Fibroblast of the aortic adventitia (primary cell): ENCODE results near the gene POLR2L. TPM values are rescaled to one million over a fixed set of nuclear protein-coding genes. Genes with fewer than 3 reads are reported as not detected.

Source experiments
- DNase-seq: peaks from one replicate; pipeline ENCODE4 v3.0.0-alpha.2; 2010; ENCODE audit warnings: low read depth
- H3K4me3 ChIP-seq: 2 replicates; pipeline ENCODE4 v1.5.1; 2011; ENCODE audit warnings: low read depth, mild to moderate bottlenecking, control low read depth, low read length, moderate library complexity
- total RNA-seq: library from RNA; depleted of rRNA; stranded (reverse); fragments of >200 nt; gene quantifications from 2 replicates; pipeline ENCODE4 v1.2.3, GENCODE V29; 2012; ENCODE audit warnings: low replicate concordance
- TF ChIP-seq, protein P1 (sequence below): IDR thresholded peaks from 2 replicates; pipeline ENCODE4 v1.5.1; 2011; ENCODE audit warnings: mild to moderate bottlenecking, low read length, control low read depth, inconsistent platforms; ENCODE audit not compliant: insufficient read depth

POLR2L gene
- total RNA-seq, 1 donor: 135 TPM

GRCh38 chr11:833114-833791 is 9.1 kb downstream of the POLR2L start:
- H3K4me3 ChIP-seq: peak overlapping the region; percentile 81
- TF ChIP-seq, protein P1, sequence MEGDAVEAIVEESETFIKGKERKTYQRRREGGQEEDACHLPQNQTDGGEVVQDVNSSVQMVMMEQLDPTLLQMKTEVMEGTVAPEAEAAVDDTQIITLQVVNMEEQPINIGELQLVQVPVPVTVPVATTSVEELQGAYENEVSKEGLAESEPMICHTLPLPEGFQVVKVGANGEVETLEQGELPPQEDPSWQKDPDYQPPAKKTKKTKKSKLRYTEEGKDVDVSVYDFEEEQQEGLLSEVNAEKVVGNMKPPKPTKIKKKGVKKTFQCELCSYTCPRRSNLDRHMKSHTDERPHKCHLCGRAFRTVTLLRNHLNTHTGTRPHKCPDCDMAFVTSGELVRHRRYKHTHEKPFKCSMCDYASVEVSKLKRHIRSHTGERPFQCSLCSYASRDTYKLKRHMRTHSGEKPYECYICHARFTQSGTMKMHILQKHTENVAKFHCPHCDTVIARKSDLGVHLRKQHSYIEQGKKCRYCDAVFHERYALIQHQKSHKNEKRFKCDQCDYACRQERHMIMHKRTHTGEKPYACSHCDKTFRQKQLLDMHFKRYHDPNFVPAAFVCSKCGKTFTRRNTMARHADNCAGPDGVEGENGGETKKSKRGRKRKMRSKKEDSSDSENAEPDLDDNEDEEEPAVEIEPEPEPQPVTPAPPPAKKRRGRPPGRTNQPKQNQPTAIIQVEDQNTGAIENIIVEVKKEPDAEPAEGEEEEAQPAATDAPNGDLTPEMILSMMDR: no peak
- DNase-seq: peak; percentile 35

GRCh38 chr11:832529-833113 is 9.7 kb downstream of the POLR2L start, which contains the start of gene CD151:
Gene CD151 (plus strand): TSS chr11:832952. CDS start chr11:836070, 3,118 bp downstream.
- DNase-seq: no peak
- TF ChIP-seq, protein P1: no peak
- H3K4me3 ChIP-seq: peak within 1 kb of the TSS; percentile 81

- DNase-seq: no peak
- TF ChIP-seq, protein P1: no peak
- H3K4me3 ChIP-seq: peak overlapping the region; percentile 81
Observed at GRCh38 chr11:831961-832528, 10.3 kb downstream of the POLR2L start.

- H3K4me3 ChIP-seq: no peak overlapping the region
- TF ChIP-seq, protein P1: no peak
- no peak for DNase-seq
Observed at GRCh38 chr11:831118-831864, 11.0 kb downstream of the POLR2L start.

DNA sequence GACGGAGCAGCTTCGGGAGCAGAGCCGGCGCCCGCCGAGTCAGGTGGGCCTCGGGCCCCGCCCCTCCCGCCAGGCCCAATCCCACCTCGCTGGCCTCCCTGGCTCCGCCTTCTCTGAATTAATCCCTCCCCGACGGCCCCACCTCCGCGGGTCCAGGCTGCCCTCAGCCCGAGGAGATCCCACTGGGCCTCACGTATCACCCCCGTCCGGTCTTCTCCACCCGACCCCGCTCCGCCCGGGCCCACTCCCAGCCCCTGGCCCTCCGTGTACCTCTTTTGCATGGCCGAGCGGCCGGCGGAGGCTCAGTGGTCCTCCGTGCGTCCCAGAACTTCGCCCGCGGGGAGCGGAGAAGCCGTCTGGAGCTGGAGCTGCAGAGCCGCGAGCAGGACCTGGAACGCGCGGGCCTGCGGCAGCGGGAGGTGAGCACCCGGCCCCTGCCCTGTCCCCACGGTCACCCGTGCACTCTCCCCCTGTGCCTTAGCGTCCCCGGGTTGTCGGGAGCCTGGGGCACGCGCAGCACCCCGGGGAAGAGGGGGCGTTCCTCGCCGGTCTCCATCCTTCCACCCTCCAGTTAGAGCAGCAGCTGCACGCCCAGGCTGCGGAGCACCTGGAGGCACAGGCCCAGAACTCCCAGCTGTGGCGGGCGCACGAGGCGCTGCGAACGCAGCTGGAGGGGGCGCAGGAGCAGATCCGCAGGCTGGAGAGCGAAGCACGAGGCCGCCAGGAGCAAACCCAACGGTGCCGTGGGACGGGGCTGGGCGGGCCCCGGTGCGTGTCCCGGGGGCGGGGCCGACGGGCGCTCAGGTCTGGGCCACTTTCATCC is 11.8 kb downstream of the POLR2L start:
- TF ChIP-seq, protein P1: no peak
- H3K4me3 ChIP-seq: peak overlapping the region; percentile 40
- peak; percentile 40 for DNase-seq

DNA sequence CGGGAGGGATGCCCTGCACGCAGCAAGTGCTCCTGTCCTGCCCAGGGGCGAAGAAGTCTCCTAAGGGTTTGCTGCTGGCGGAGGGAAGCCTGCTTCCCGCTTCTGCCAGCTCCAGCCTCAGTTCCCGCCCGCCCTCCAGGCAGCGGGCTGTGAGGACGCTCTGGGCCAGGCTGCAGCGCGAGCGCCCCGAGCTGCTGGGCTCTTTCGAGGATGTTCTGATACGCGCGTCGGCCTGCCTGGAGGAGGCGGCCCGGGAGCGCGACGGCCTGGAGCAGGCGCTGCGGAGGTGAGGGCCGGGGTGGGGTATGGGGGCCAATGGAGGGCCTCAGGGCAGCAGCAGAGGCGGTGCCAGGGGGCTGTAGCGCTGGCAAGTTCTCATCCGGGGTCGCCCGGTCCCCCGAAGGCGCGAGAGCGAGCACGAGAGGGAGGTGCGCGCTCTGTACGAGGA is 12.5 kb downstream of the POLR2L start:
- TF ChIP-seq, protein P1: no peak
- DNase-seq: no peak
- peak overlapping the region; percentile 40 for H3K4me3 ChIP-seq
